GM19455 (cell line): ENCODE results near the gene NRP2.

ENCODE experiments used
- ATAC-seq: cut with Tn5 transposase; IDR thresholded peaks from one replicate; pipeline ENCODE4 v1.9.1; 2021; ENCODE audit not compliant: unreplicated experiment

Gene NRP2

GRCh38 chr2:205686783-205687640 is 4.7 kb downstream of the NRP2 start:
- ATAC-seq, result no peak

- no peak for ATAC-seq
Observed at GRCh38 chr2:205687641-205687956, 5.3 kb downstream of the NRP2 start.

GRCh38 chr2:205688417-205689200 is 6.3 kb downstream of the NRP2 start:
- no peak for ATAC-seq

GRCh38 chr2:205689820-205690219 is 7.5 kb downstream of the NRP2 start:
- ATAC-seq, result no peak

- no peak for ATAC-seq
Observed at GRCh38 chr2:205692104-205692503, 9.8 kb downstream of the NRP2 start.

GRCh38 chr2:205694256-205694655 is 12.0 kb downstream of the NRP2 start:
- ATAC-seq, result no peak

GRCh38 chr2:205695460-205695991 is 13.2 kb downstream of the NRP2 start:
- ATAC-seq, result no peak

GRCh38 chr2:205696331-205696926 is 14.1 kb downstream of the NRP2 start:
- no peak for ATAC-seq

- no peak for ATAC-seq
Observed at GRCh38 chr2:205696927-205697441, 14.7 kb downstream of the NRP2 start.

GRCh38 chr2:205698286-205699268 is 16.3 kb downstream of the NRP2 start:
- no peak for ATAC-seq

- peak; percentile 6 for ATAC-seq
Observed at GRCh38 chr2:205699515-205700289, 17.4 kb downstream of the NRP2 start.

- peak; percentile 76 for ATAC-seq
Observed at GRCh38 chr2:205700331-205701132, 18.2 kb downstream of the NRP2 start.

- no peak for ATAC-seq
Observed at GRCh38 chr2:205701509-205701908, 19.2 kb downstream of the NRP2 start.

GRCh38 chr2:205702576-205702975 is 20.3 kb downstream of the NRP2 start:
- ATAC-seq, result no peak

GRCh38 chr2:205703471-205704126 is 21.3 kb downstream of the NRP2 start:
- no peak for ATAC-seq

- ATAC-seq, result no peak
Observed at GRCh38 chr2:205704127-205704741, 21.9 kb downstream of the NRP2 start.

GRCh38 chr2:205705511-205706349 is 23.4 kb downstream of the NRP2 start:
- ATAC-seq, result no peak
